Endothelial cell (in vitro differentiated cells): Measurements from ENCODE around the gene RGS16. TPM values are rescaled to one million over a fixed set of nuclear protein-coding genes. Genes with fewer than 3 reads are reported as not detected.

ENCODE experiments used
- DNase-seq: peaks from one replicate; pipeline ENCODE4 v3.0.0; 2021; ENCODE audit warnings: low spot score
- H3K27ac Mint-ChIP-seq: one replicate; pipeline ENCODE4 v1.8.0; 2021; ENCODE audit warnings: mixed read lengths, inconsistent platforms; ENCODE audit not compliant: unreplicated experiment
- H3K27me3 Mint-ChIP-seq: one replicate; pipeline ENCODE4 v1.8.0; 2021; ENCODE audit warnings: mild to moderate bottlenecking, moderate library complexity, mixed read lengths, inconsistent platforms; ENCODE audit not compliant: unreplicated experiment
- H3K36me3 Mint-ChIP-seq: one replicate; pipeline ENCODE4 v1.8.0; 2021; ENCODE audit warnings: mild to moderate bottlenecking, low read depth, mixed read lengths, inconsistent platforms; ENCODE audit not compliant: unreplicated experiment
- H3K4me1 Mint-ChIP-seq: one replicate; pipeline ENCODE4 v1.8.0; 2021; ENCODE audit warnings: mild to moderate bottlenecking, mixed read lengths, inconsistent platforms; ENCODE audit not compliant: unreplicated experiment
- H3K4me3 Mint-ChIP-seq: one replicate; pipeline ENCODE4 v1.8.0; 2021; ENCODE audit warnings: mild to moderate bottlenecking, mixed read lengths, inconsistent platforms; ENCODE audit not compliant: unreplicated experiment
- H3K9me3 Mint-ChIP-seq: one replicate; pipeline ENCODE4 v1.8.0; 2021; ENCODE audit warnings: mixed read lengths, inconsistent platforms; ENCODE audit not compliant: unreplicated experiment
- CTCF ChIP-seq: fragments of 200-600 bp; sonication (generic); IDR thresholded peaks from one replicate; pipeline ENCODE4 v1.5.0; 2021; ENCODE audit warnings: antibody characterized with exemption; ENCODE audit not compliant: unreplicated experiment
- total RNA-seq: library from RNA; stranded (reverse); fragmentation: NEBNext Ultra II Directional; extraction: Animal tissue kit (Norgen Biotek cat#: 25700); gene quantifications from one replicate; pipeline ENCODE4 v1.2.1, GENCODE V29; 2021; ENCODE audit not compliant: unreplicated experiment

Gene RGS16
- total RNA-seq, 1 donor from 2014 or later = 11.8 TPM

GRCh38 chr1:182631053-182631677 is 27.0 kb upstream of the RGS16 start:
- peaks cover 2% of the 10 kb centered on the region for H3K27me3 Mint-ChIP-seq
- H3K4me3 Mint-ChIP-seq = peak overlapping the region; percentile 24
- no peaks in the 10 kb centered on the region for H3K9me3 Mint-ChIP-seq
- no peak for TF ChIP-seq CTCF
- no peaks in the 10 kb centered on the region for H3K36me3 Mint-ChIP-seq
- peak overlapping the region; percentile 74 for H3K27ac Mint-ChIP-seq
- peaks cover 69% of the 10 kb centered on the region for H3K4me1 Mint-ChIP-seq
- no peak for DNase-seq

GRCh38 chr1:182630586-182630985 is 26.4 kb upstream of the RGS16 start:
- H3K4me1 Mint-ChIP-seq = peaks cover 75% of the 10 kb centered on the region
- no peak overlapping the region for H3K4me3 Mint-ChIP-seq
- no peaks in the 10 kb centered on the region for H3K36me3 Mint-ChIP-seq
- DNase-seq = no peak
- no peak for TF ChIP-seq CTCF
- peak overlapping the region; percentile 86 for H3K27ac Mint-ChIP-seq
- H3K9me3 Mint-ChIP-seq = no peaks in the 10 kb centered on the region
- H3K27me3 Mint-ChIP-seq = peaks cover 2% of the 10 kb centered on the region

DNA sequence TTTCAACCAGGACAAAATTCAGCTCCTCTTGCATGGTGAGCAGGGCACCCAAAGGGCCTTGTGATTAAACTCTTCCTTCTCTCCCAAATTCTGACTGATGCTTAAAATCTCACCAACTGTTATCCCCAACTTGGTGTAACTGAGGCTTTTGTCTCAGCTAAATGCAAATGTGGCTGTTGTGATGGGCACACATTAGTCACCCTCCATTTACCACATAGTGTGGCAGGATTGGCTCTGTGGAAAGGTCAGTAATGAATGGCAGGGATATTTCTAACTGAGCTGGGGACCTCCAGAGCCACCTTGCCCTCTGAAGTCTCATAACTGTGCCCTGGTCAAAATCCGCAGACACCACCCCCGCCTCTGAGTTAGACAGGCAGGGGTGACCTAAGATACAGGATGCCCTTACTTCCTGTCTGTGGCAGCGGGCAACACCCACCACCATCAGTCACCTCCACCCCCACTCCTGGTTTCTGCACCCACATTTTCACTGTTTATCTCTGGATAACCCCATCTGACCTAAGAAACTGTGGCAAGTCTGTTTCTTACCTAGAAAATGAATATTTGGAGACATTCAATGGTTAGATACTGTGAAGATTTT is 25.4 kb upstream of the RGS16 start:
- Mint-ChIP-seq H3K36me3 (no peaks in the 10 kb centered on the region), H3K4me1 (peaks cover 84% of the 10 kb centered on the region), H3K9me3 (no peaks in the 10 kb centered on the region), H3K4me3 (no peak overlapping the region), H3K27me3 (peaks cover 2% of the 10 kb centered on the region), H3K27ac (peak overlapping the region; percentile 54)
- no peak for DNase-seq
- no peak for TF ChIP-seq CTCF

DNA sequence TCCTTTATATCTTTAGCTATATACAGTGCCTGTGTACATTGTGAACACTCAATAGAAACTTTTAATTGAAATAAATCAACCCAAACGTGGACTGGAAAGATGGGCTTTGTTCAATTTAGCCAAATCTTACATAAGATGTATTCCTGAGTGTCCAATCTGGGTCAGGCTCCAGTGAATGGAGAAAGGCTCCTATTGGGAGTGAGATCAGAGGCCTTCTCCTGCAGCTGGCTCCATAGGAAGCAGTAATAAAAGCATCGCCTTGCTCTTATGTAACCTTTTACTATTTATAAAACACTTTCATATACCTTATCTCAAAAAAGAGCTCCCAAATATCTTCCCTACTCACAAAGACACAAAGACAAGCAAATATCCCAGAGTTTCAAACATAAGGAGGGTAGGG is 24.9 kb upstream of the RGS16 start:
- H3K4me3 Mint-ChIP-seq = no peak overlapping the region
- no peak for TF ChIP-seq CTCF
- H3K27me3 Mint-ChIP-seq = peaks cover 2% of the 10 kb centered on the region
- DNase-seq = no peak
- no peaks in the 10 kb centered on the region for H3K36me3 Mint-ChIP-seq
- peak overlapping the region; percentile 1 for H3K27ac Mint-ChIP-seq
- H3K9me3 Mint-ChIP-seq = no peaks in the 10 kb centered on the region
- H3K4me1 Mint-ChIP-seq = peaks cover 86% of the 10 kb centered on the region

GRCh38 chr1:182628657-182629056 is 24.5 kb upstream of the RGS16 start:
- H3K27ac Mint-ChIP-seq = no peak overlapping the region
- H3K27me3 Mint-ChIP-seq = peaks cover 2% of the 10 kb centered on the region
- no peak for DNase-seq
- no peaks in the 10 kb centered on the region for H3K9me3 Mint-ChIP-seq
- H3K36me3 Mint-ChIP-seq = no peaks in the 10 kb centered on the region
- peaks cover 85% of the 10 kb centered on the region for H3K4me1 Mint-ChIP-seq
- no peak overlapping the region for H3K4me3 Mint-ChIP-seq
- TF ChIP-seq CTCF = no peak
